Measurements from ENCODE around the gene ERCC5. TPM values are rescaled to one million over a fixed set of nuclear protein-coding genes. Genes with fewer than 3 reads are reported as not detected.

ERCC5 gene
- total and polyA plus RNA-seq, 2 of the 8 experiments (the other 6 are each of a cell fraction or from before 2014, with no cell fraction given): 3.8 to 24.4 TPM

DNA sequence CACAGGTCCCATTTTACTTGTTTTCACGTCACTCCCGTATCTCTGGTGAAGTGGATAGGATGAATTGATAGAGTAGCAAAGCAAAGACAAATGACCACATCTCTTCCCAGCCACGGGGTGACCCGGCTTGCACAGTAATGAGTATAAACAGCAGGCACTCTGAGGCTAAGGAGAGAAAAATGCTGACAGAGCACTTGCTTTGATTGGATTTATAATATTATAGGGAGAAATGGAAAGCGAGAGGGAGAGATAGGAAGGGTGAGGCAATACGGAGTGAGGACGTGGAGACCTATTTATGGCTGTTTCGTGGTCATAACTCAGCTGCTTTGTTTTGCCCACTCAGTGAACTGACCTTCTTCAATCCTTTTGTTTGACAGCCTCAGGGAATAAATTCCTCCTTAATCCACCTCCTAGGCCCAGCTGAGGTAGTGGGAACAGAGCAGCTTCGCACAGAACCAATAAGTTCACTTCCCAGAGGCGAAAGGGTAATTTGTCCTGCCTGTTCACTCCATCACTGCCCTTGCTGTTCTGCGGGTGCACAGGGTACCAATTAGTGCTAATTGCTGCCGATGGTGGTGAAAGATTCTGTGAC lies 68.6 kb downstream of the ERCC5 start:
- Histone ChIP-seq H3K4ac (replicated peaks; ENCODE audit: insufficient read length, low read depth, low read length) (no peak overlapping the region), H4K20me1 (replicated peaks in 1 of 2; ENCODE audit: control insufficient read depth in 1 of 2, insufficient read depth in 2 of 2, low read length in 2 of 2) (no peaks in the 10 kb centered on the region), H3K79me1 (ENCODE audit: low read depth, low read length) (no peaks in the 10 kb centered on the region), H2BK120ac (replicated peaks; ENCODE audit: low read depth, low read length) (no peak overlapping the region), H3K18ac (ENCODE audit: extremely low read depth, low read length) (no peak overlapping the region), H4K5ac (ENCODE audit: insufficient read length, low read depth, low read length) (no peak overlapping the region), H2BK15ac (ENCODE audit: low read length) (no peak overlapping the region), H3K56ac (replicated peaks; ENCODE audit: insufficient read length, low read depth, low read length) (no peak overlapping the region), H2AK5ac (ENCODE audit: low read depth, low read length) (no peak overlapping the region), H2BK20ac (ENCODE audit: low read length) (no peak overlapping the region), H3K4me1 (replicated peaks in 1 of 4; ENCODE audit: control insufficient read depth in 3 of 4, insufficient read depth in 4 of 4, low read length in 3 of 4) (no peaks in the 10 kb centered on the region), H3K79me2 (ENCODE audit: control insufficient read depth in 1 of 2, insufficient read depth in 2 of 2, low read length in 2 of 2) (no peaks in the 10 kb centered on the region), H4K8ac (ENCODE audit: extremely low read depth, insufficient read depth, low read length) (no peak overlapping the region), H3K4me2 (ENCODE audit: insufficient read depth in 1 of 2, low read depth in 2 of 2, low read length in 2 of 2) (no peak overlapping the region), H2AFZ (ENCODE audit: low read length) (no peak overlapping the region), H3K4me3 (ENCODE audit: extremely low read depth in 1 of 4, insufficient read depth in 2 of 4, low read depth in 3 of 4, low read length in 4 of 4) (no peak overlapping the region), H3K23me2 (ENCODE audit: low read depth, low read length) (no peaks in the 10 kb centered on the region; the same call in 1 of the 2 replicates), H3K9me3 (ENCODE audit: insufficient read depth in 2 of 2, low read depth in 1 of 2, low read length in 1 of 2) (no peaks in the 10 kb centered on the region), H4K91ac (replicated peaks; ENCODE audit: insufficient read length, low read length) (no peak overlapping the region), H3K9ac (replicated peaks in 1 of 4; ENCODE audit: extremely low read depth in 1 of 4, low read depth in 3 of 4, low read length in 3 of 4) (no peak overlapping the region), H3K23ac (ENCODE audit: insufficient read length) (no peak overlapping the region), H2BK12ac (ENCODE audit: low read depth, low read length) (no peak overlapping the region), H3K27ac (ENCODE audit: low read depth, low read length) (no peak overlapping the region), H3K14ac (ENCODE audit: insufficient read length) (no peak overlapping the region), H3K36me3 (ENCODE audit: control insufficient read depth in 2 of 4, insufficient read depth in 4 of 4, low read length in 3 of 4) (no peaks in the 10 kb centered on the region), H3K27me3 (replicated peaks in 1 of 4; ENCODE audit: control insufficient read depth in 3 of 4, extremely low read depth in 1 of 4, insufficient read depth in 3 of 4, low read length in 3 of 4) (no peaks in the 10 kb centered on the region), H2BK5ac (ENCODE audit: low read depth, low read length) (no peak overlapping the region)
- TF ChIP-seq EP300 (IDR thresholded peaks at IDR 0.05; ENCODE audit: borderline replicate concordance in 1 of 2, low read depth in 2 of 2, low read length in 2 of 2) (no peak), SIX5 (IDR thresholded peaks at IDR 0.05; ENCODE audit: low read depth, low read length) (no peak), CBX5 (IDR thresholded peaks at IDR 0.05; ENCODE audit: low read depth, low read length) (no peak), CEBPB (IDR thresholded peaks at IDR 0.05; ENCODE audit: low read depth, low read length) (no peak), TAF1 (IDR thresholded peaks at IDR 0.05; ENCODE audit: low read depth, low read length) (no peak), KDM1A (IDR thresholded peaks at IDR 0.05; ENCODE audit: borderline replicate concordance, low read length) (no peak)
- 91 to 100% methylated on average over 3 to 12 of the region's 12 CpGs for WGBS, 2 experiments (ENCODE audit: extremely low coverage in 1 of 2, insufficient coverage in 1 of 2, insufficient read length in 1 of 2, insufficient replicate concordance in 2 of 2, low coverage in 1 of 2, low lambda C conversion rate in 2 of 2, missing lambda C conversion rate in 1 of 2)
- FAIRE-seq (no peak), DNase-seq (ENCODE audit: low read depth in 1 of 2, low spot score in 2 of 2) (no peak)
- ChIA-PET POLR2A (ENCODE audit: partially characterized antibody) (no interaction called here), CTCF (ENCODE audit: partially characterized antibody) (interaction anchor here (0.6 to 5.2 kb wide), 13 partner anchors 8 to 276 kb away, joined by 3 to 39 read pairs (median 8); no protein-coding TSS in a partner anchor)
